Activated CD8-positive, alpha-beta T cell treated with anti-CD3 and anti-CD28 coated beads for 36 hours (primary cell): ENCODE results near the gene TET2. TPM values are rescaled to one million over a fixed set of nuclear protein-coding genes. Genes with fewer than 3 reads are reported as not detected.

Source experiments
- ATAC-seq: fragments of 200-7000 bp; cut with Tn5 transposase; one replicate; pipeline ENCODE4 v1.10.0; 2021; ENCODE audit warnings: mild to moderate bottlenecking, moderate library complexity
- CTCF ChIA-PET: fragments of 350-600 bp; sonication (Branson Sonifier 250); formaldehyde crosslinking; loops from one replicate; lab custom pipeline; 2021; ENCODE audit warnings: antibody characterized with exemption; lab: Charles Lee
- POLR2A ChIA-PET: fragments of 350-600 bp; sonication (Branson Sonifier 250); formaldehyde crosslinking; loops from one replicate; lab custom pipeline; 2021; ENCODE audit warnings: antibody characterized with exemption; lab: Charles Lee
- DNase-seq: peaks from one replicate; pipeline ENCODE4 v3.0.0-alpha.2; 2020
- H3K27ac Mint-ChIP-seq: one replicate; pipeline ENCODE4 v1.8.0; 2021; ENCODE audit warnings: mild to moderate bottlenecking, mixed read lengths
- H3K27me3 Mint-ChIP-seq: one replicate; pipeline ENCODE4 v1.8.0; 2021; ENCODE audit warnings: mixed read lengths
- H3K36me3 Mint-ChIP-seq: one replicate; pipeline ENCODE4 v1.8.0; 2021; ENCODE audit warnings: low read depth, mixed read lengths
- H3K4me1 Mint-ChIP-seq: one replicate; pipeline ENCODE4 v1.8.0; 2021; ENCODE audit warnings: low read depth, mixed read lengths
- H3K4me3 Mint-ChIP-seq: one replicate; pipeline ENCODE4 v1.8.0; 2021; ENCODE audit warnings: mild to moderate bottlenecking, moderate library complexity, mixed read lengths
- H3K9me3 Mint-ChIP-seq: one replicate; pipeline ENCODE4 v1.8.0; 2021; ENCODE audit warnings: mixed read lengths
- CTCF ChIP-seq: fragments of 200-600 bp; IDR thresholded peaks from one replicate; pipeline ENCODE4 v1.8.0; 2022; ENCODE audit warnings: antibody characterized with exemption, mild to moderate bottlenecking
- intact Hi-C: fragments of 100-400 bp; cut with micrococcal nuclease; formaldehyde crosslinking; loops from one replicate; pipeline ENCODE4 v1.10.0; 2022
- total RNA-seq, 2 experiments: library from RNA; stranded (reverse); gene quantifications; one replicate each; pipeline ENCODE4 v1.2.3, GENCODE V29; 2021

TET2 gene
- total RNA-seq, 2 experiments from 2014 or later, result 31.3 to 36.0 TPM

GRCh38 chr4:105194328-105195231, 47.9 kb downstream of the TET2 start:
- no peak for TF ChIP-seq CTCF
- intact Hi-C loops, result loop anchor here (2.0 to 5.0 kb wide), 2 partner anchors 48 to 132 kb away; partner anchors contain the start of gene TET2
- no peak for DNase-seq
- Mint-ChIP-seq H3K9me3 (no peaks in the 10 kb centered on the region), H3K4me3 (no peak overlapping the region), H3K4me1 (peaks cover 73% of the 10 kb centered on the region), H3K27me3 (no peaks in the 10 kb centered on the region), H3K36me3 (peaks cover 48% of the 10 kb centered on the region), H3K27ac (peak overlapping the region; percentile 77)
- peak; percentile 81 for ATAC-seq
- ChIA-PET CTCF (interaction anchor here (0.8 to 1.2 kb wide), 3 partner anchors 8 to 50 kb away, joined by 3 read pairs; no protein-coding TSS in a partner anchor), POLR2A (interaction anchor here (0.6 to 1.0 kb wide), 3 partner anchors 48 to 234 kb away, joined by 3 to 4 read pairs (median 3); partner anchors contain the start of gene TET2)

GRCh38 chr4:105196523-105197145, 50.0 kb downstream of the TET2 start:
- ChIA-PET POLR2A (no interaction called here), CTCF (interaction anchor here (1.0 to 3.3 kb wide), 3 partner anchors 17 to 277 kb away, joined by 3 to 10 read pairs (median 3); partner anchors contain the start of gene PPA2)
- Mint-ChIP-seq H3K4me3 (no peak overlapping the region), H3K27me3 (no peaks in the 10 kb centered on the region), H3K27ac (no peak overlapping the region), H3K9me3 (no peaks in the 10 kb centered on the region), H3K36me3 (peaks cover 51% of the 10 kb centered on the region), H3K4me1 (peaks cover 60% of the 10 kb centered on the region)
- ATAC-seq (no peak), DNase-seq (no peak)
- intact Hi-C loops, result no loop called here
- TF ChIP-seq CTCF, result no peak

- Mint-ChIP-seq H3K27me3 (no peaks in the 10 kb centered on the region), H3K9me3 (no peaks in the 10 kb centered on the region), H3K27ac (no peak overlapping the region), H3K36me3 (peaks cover 45% of the 10 kb centered on the region), H3K4me3 (no peak overlapping the region), H3K4me1 (peaks cover 50% of the 10 kb centered on the region)
- ATAC-seq (no peak), DNase-seq (no peak)
- POLR2A ChIA-PET, result no interaction called here
- CTCF ChIA-PET, result interaction anchor here (1.4 to 3.3 kb wide), 2 partner anchors 10 to 276 kb away, joined by 3 to 10 read pairs; partner anchors contain the start of gene PPA2
- intact Hi-C loops, result no loop called here
- TF ChIP-seq CTCF, result no peak
Measured at GRCh38 chr4:105197777-105198176, 51.1 kb downstream of the TET2 start.

- POLR2A ChIA-PET, result no interaction called here
- H3K27me3 Mint-ChIP-seq, result no peaks in the 10 kb centered on the region
Measured at GRCh38 chr4:105198541-105198940, 51.9 kb downstream of the TET2 start.

More at GRCh38 chr4:105198541-105198940, 51.9 kb downstream of the TET2 start:
- DNase-seq, result no peak
- CTCF ChIA-PET, result interaction anchor here (1.4 to 3.3 kb wide), 2 partner anchors 10 to 275 kb away, joined by 3 to 10 read pairs; partner anchors contain the start of gene PPA2
- no peak overlapping the region for H3K4me3 Mint-ChIP-seq
- no peak overlapping the region for H3K27ac Mint-ChIP-seq
- ATAC-seq, result no peak
- no peaks in the 10 kb centered on the region for H3K9me3 Mint-ChIP-seq
- no peak for TF ChIP-seq CTCF
- H3K36me3 Mint-ChIP-seq, result peaks cover 40% of the 10 kb centered on the region
- H3K4me1 Mint-ChIP-seq, result peaks cover 44% of the 10 kb centered on the region
- intact Hi-C loops, result no loop called here
